GM12801 (cell line): ENCODE results near the gene COX7A1.

Source experiments
- TF ChIP-seq, protein P1 (sequence below): IDR thresholded peaks from one replicate; pipeline ENCODE4 v1.5.1; 2011; ENCODE audit warnings: control low read depth; ENCODE audit not compliant: insufficient read length; ENCODE audit errors: extremely low read depth

COX7A1 gene

DNA sequence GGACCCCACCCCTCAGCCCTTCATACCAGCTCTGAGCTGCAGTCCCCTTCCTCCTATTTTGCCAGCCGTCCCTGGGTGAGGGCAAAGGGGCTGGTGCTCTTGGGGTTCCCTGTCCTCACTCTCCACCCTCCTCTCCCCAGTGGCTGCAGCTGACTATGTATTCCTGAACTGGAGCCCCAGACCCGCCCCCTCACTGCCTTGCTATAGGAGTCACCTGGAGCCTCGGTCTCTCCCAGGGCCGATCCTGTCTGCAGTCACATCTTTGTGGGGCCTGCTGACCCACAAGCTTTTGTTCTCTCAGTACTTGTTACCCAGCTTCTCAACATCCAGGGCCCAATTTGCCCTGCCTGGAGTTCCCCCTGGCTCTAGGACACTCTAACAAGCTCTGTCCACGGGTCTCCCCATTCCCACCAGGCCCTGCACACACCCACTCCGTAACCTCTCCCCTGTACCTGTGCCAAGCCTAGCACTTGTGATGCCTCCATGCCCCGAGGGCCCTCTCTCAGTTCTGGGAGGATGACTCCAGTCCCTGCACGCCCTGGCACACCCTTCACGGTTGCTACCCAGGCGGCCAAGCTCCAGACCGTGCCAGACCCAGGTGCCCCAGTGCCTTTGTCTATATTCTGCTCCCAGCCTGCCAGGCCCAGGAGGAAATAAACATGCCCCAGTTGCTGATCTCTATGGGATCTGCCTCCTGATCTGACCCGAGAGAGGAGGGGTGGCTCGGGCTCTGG lies 2.4 kb downstream of the COX7A1 start:
- TF ChIP-seq, protein P1, sequence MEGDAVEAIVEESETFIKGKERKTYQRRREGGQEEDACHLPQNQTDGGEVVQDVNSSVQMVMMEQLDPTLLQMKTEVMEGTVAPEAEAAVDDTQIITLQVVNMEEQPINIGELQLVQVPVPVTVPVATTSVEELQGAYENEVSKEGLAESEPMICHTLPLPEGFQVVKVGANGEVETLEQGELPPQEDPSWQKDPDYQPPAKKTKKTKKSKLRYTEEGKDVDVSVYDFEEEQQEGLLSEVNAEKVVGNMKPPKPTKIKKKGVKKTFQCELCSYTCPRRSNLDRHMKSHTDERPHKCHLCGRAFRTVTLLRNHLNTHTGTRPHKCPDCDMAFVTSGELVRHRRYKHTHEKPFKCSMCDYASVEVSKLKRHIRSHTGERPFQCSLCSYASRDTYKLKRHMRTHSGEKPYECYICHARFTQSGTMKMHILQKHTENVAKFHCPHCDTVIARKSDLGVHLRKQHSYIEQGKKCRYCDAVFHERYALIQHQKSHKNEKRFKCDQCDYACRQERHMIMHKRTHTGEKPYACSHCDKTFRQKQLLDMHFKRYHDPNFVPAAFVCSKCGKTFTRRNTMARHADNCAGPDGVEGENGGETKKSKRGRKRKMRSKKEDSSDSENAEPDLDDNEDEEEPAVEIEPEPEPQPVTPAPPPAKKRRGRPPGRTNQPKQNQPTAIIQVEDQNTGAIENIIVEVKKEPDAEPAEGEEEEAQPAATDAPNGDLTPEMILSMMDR: no peak

DNA sequence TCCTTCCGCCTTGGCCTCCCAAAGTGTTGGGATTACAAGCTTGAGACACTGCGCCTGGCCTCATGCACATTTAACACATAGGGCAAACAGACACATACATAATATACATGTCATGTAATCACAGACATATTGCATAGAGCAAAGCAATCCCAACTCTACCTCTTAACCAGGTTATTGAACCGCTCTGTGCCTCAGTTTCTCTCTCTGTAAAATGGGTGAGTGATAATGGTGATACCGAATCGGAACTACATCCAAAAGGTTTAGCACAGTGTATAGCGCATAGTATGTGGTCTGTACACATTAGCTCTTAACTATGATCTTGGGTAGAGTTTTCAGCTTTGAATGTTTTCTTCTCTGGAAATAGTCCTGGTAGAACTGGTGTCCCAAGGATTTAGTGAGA lies 7.6 kb downstream of the COX7A1 start:
- TF ChIP-seq, protein P1: no peak

DNA sequence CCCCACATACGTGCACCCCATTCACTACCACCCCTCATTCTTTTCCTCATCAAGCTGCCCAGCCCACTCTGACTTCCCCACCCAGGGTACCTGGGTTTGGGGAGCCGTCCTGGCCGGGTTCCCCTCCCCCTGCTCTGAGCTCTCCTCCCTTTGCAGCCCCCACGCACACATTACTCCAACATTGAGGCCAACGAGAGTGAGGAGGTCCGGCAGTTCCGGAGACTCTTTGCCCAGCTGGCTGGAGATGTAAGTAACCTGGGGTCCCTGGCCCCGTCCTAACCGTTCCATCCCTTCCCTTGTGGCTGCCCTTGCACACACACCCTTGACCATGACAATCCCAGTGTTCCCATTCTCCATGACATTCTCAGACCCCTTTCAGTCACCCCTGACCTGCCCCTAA lies 9.8 kb downstream of the COX7A1 start:
- TF ChIP-seq, protein P1: no peak

DNA sequence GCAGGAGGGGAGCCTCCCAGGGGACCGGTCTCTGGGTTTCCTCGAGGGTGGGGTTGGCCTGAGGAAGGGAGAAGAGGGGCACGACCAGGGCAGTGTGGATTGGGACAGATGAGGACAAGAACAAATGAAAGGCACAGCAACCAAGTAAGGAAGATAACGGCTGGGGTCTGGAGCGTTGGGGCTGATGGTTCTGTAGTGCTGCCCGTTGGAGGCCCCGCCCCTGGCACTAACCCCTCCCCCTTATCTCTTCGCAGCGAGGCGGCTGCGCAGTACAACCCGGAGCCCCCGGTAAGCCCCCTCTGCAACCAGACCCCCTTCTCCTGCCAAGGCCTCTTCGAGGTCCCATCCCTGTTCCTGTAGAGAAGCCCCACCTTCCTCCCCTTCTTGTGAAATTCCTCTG lies 10.2 kb downstream of the COX7A1 start:
- TF ChIP-seq, protein P1: no peak

DNA sequence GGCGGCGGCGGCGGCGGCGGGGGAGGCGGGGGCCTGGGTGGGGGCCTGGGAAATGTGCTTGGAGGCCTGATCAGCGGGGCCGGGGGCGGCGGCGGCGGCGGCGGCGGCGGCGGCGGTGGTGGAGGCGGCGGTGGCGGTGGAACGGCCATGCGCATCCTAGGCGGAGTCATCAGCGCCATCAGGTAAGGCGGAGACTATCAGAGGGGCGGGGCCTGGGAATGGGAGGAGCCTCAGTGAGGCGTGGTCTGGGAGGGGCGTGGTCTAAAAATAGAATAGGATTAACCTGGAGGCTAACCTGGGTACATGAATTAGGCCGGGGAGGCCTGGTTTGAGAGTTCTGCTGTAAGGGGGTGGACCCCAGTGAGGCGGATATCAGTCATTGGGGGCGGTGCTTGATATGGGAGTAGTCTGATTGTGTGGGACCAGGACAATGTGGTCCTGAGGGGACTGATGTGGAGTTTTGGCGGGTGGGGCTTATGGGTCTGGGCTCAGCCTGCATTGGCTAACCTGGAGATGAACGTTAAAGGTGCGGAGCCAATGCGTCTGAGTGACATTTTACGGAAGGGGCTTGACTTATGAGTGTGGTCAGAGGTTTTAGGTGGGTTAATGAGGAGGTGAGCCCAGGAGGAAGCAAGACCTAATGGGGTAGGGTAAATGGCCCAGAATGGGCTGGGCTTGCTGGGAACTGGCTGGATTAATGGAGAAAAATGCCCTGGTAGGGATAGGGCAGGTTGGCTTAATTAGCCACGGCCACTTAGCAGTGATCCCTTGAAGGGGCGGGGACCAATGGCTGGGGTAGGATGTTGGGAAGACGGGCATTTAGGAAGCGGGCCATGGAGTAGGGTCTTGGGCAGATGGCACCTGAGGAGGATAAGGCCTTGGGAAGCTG lies 11.0 kb downstream of the COX7A1 start:
- TF ChIP-seq, protein P1: no peak

DNA sequence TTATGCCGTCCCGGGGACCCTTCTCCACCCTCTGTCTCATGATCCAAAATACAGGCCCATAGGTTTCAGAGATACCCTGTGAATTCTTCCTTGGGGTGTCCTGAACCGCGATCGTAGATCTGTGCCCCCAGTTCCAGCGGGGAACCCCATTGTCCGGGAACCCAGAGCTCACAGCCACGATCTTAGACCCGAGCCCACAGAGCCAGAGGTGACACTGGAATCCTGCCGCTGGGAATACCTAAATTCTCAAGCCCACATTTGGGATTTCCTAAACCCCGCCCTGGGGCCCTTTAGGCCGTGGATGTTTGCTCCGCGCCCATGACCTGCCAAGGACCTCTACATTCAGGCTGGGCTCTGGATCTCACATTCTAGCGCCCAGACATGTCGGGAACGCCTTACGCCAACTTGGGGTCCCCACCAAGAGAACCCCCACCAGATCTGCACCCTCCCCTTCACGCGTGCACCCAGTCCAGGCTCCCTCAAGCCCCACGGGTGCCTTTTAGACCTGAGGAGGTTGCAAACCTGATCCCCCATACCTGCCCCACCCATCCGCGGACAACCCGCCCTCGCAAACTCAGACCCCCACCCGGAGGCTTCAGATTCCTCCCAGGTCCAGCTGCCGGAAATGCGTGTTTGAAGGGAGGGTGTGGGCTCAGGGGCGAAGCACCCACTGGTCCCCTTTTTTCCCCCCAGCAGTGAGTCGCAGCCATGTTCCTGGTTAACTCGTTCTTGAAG lies 11.8 kb downstream of the COX7A1 start:
- TF ChIP-seq, protein P1: no peak
